Esophagus squamous epithelium (tissue), 5 donors: ENCODE measurements around the gene NAT16. TPM values are rescaled to one million over a fixed set of nuclear protein-coding genes. Genes with fewer than 3 reads are reported as not detected.

Experiments used
- DNase-seq: peaks from one replicate; lab custom pipeline; 2025; lab: John Stamatoyannopoulos, UW
- H3K27ac ChIP-seq, 4 donors: fragments of 200-600 bp; sonication (generic); one replicate each; pipeline ENCODE4 v1.5.1; 2016 to 2019; ENCODE audit warnings: mild to moderate bottlenecking in 1 of 4
- H3K27me3 ChIP-seq, 4 donors: fragments of 200-600 bp; sonication (generic); 1 replicate in 3 of 4; 2 replicates in 1 of 4; pipeline versions ENCODE4 v1.5.1 to v1.6.0; 2017 to 2021; ENCODE audit warnings: antibody characterized with exemption in 1 of 4
- H3K36me3 ChIP-seq, 3 donors: fragments of 200-600 bp; sonication (generic); one replicate each; pipeline ENCODE4 v1.5.1; 2016 to 2019
- H3K4me1 ChIP-seq, 3 donors: fragments of 200-600 bp; sonication (generic); one replicate each; pipeline ENCODE4 v1.5.1; 2017 to 2019
- H3K4me3 ChIP-seq, 4 donors: fragments of 200-600 bp; sonication (generic); 1 replicate in 3 of 4; 2 replicates in 1 of 4; pipeline ENCODE4 v1.5.1; 2016 to 2019; ENCODE audit warnings: mild to moderate bottlenecking in 2 of 4, moderate library complexity in 1 of 4
- H3K9me3 ChIP-seq, 3 donors: fragments of 200-600 bp; sonication (generic); one replicate each; pipeline ENCODE4 v1.5.1; 2016 to 2019
- CTCF ChIP-seq, 6 experiments: fragments of 450-650 bp in 4 of 6; fragments of 200-600 bp in 2 of 6; sonication (generic) in 2 of 6; IDR thresholded peaks; one replicate each; pipeline ENCODE4 v1.5.1; 2016 to 2019; ENCODE audit warnings: antibody characterized with exemption in 6 of 6, mild to moderate bottlenecking in 4 of 6, moderate library complexity in 4 of 6
- POLR2A ChIP-seq, 4 donors: fragments of 450-650 bp; IDR thresholded peaks; one replicate each; pipeline ENCODE4 v1.6.1; 2017; ENCODE audit warnings: antibody characterized with exemption in 4 of 4, mild to moderate bottlenecking in 4 of 4, moderate library complexity in 3 of 4
- WGBS, 2 donors: methylation state at CpG; one replicate each; pipeline ENCODE4 v1.1.5; 2018; 5-methylcytosine and 5-hydroxymethylcytosine counted together
- intact Hi-C: fragments of 100-400 bp; cut with DNase I; formaldehyde crosslinking; loops from one replicate; pipeline ENCODE4 v1.15.0; 2022
- total RNA-seq, 4 donors: library from RNA; depleted of rRNA; stranded (reverse); fragments of >200 nt; gene quantifications; one replicate each; pipeline ENCODE4 v1.1.0, GENCODE V29; 2016
- donor health status: DM: yes; HTN: yes; CAD: no.

Gene NAT16
- total RNA-seq, 4 donors from 2014 or later, result not detected

- WGBS, 2 donors, result 0% methylated on average over 1 to 6 of the region's 6 CpGs
- no peaks in the 10 kb centered on the region for H3K36me3 ChIP-seq
- H3K27ac ChIP-seq, result no peak overlapping the region
- no peak for DNase-seq
- no peaks in the 10 kb centered on the region for H3K9me3 ChIP-seq
- H3K4me1 ChIP-seq, result peaks cover 42 to 75% (median 45%) of the 10 kb centered on the region in 3 donors
- H3K4me3 ChIP-seq, result no peak overlapping the region
- intact Hi-C loops, result no loop called here
- peaks cover 22 to 100% (median 82%) of the 10 kb centered on the region in 4 donors for H3K27me3 ChIP-seq
- TF ChIP-seq CTCF (IDR thresholded peaks at IDR 0.05) (no peak), POLR2A (IDR thresholded peaks at IDR 0.05) (no peak)
Observed at GRCh38 chr7:101168412-101169049, 11.6 kb downstream of the NAT16 start.

GRCh38 chr7:101167645-101168411, 12.3 kb downstream of the NAT16 start:
- no peak for DNase-seq
- no peak for TF ChIP-seq CTCF (IDR thresholded peaks at IDR 0.05)
- no peak for TF ChIP-seq POLR2A (IDR thresholded peaks at IDR 0.05)
- Histone ChIP-seq H3K36me3 (no peaks in the 10 kb centered on the region), H3K4me1 (peaks cover 43 to 75% (median 44%) of the 10 kb centered on the region in 3 donors), H3K9me3 (no peaks in the 10 kb centered on the region), H3K27me3 (peaks cover 17 to 100% (median 76%) of the 10 kb centered on the region in 4 donors), H3K27ac (no peak overlapping the region), H3K4me3 (no peak overlapping the region)
- WGBS, 2 donors, result 2 to 3% methylated on average over 12 of the region's 12 CpGs
- intact Hi-C loops, result no loop called here

GRCh38 chr7:101166909-101167644, 13.0 kb downstream of the NAT16 start:
- H3K27ac ChIP-seq, result no peak overlapping the region
- no peaks in the 10 kb centered on the region for H3K9me3 ChIP-seq
- intact Hi-C loops, result no loop called here
- TF ChIP-seq POLR2A (IDR thresholded peaks at IDR 0.05) (no peak), CTCF (IDR thresholded peaks at IDR 0.05) (no peak)
- H3K27me3 ChIP-seq, result peaks cover 11 to 100% (median 69%) of the 10 kb centered on the region in 4 donors
- H3K4me1 ChIP-seq, result peaks cover 39 to 75% (median 42%) of the 10 kb centered on the region in 3 donors
- no peak for DNase-seq
- H3K36me3 ChIP-seq, result no peaks in the 10 kb centered on the region
- WGBS, 2 donors, result 1 to 2% methylated on average over 16 to 17 of the region's 19 CpGs
- no peak overlapping the region for H3K4me3 ChIP-seq

- no peak for TF ChIP-seq CTCF (IDR thresholded peaks at IDR 0.05)
- no peak for TF ChIP-seq POLR2A (IDR thresholded peaks at IDR 0.05)
- peaks cover 9 to 100% (median 64%) of the 10 kb centered on the region in 4 donors for H3K27me3 ChIP-seq
- no peaks in the 10 kb centered on the region for H3K9me3 ChIP-seq
- no peak for DNase-seq
- H3K27ac ChIP-seq, result no peak overlapping the region
- intact Hi-C loops, result no loop called here
- 0 to 8% methylated on average over 2 to 4 of the region's 11 CpGs for WGBS, 2 donors
- H3K4me1 ChIP-seq, result peaks cover 34 to 71% (median 40%) of the 10 kb centered on the region in 3 donors
- H3K4me3 ChIP-seq, result no peak overlapping the region
- peaks cover 0 to 5% (median 0%) of the 10 kb centered on the region in 3 donors for H3K36me3 ChIP-seq
Observed at GRCh38 chr7:101166648-101166908, 13.5 kb downstream of the NAT16 start.
